ENCODE measurements around the gene P3R3URF.

GRCh38 chr1:46186076-46186475 lies 9.8 kb upstream of the P3R3URF start:
- no peak for TF ChIP-seq POLR2A (IDR thresholded peaks at IDR 0.05)
- TF ChIP-seq CTCF (IDR thresholded peaks at IDR 0.05) = no peak
- TF ChIP-seq POLR2AphosphoS5 (IDR thresholded peaks at IDR 0.05) = no peak
